ENCODE measurements around the gene PRTFDC1.

PRTFDC1 gene

DNA sequence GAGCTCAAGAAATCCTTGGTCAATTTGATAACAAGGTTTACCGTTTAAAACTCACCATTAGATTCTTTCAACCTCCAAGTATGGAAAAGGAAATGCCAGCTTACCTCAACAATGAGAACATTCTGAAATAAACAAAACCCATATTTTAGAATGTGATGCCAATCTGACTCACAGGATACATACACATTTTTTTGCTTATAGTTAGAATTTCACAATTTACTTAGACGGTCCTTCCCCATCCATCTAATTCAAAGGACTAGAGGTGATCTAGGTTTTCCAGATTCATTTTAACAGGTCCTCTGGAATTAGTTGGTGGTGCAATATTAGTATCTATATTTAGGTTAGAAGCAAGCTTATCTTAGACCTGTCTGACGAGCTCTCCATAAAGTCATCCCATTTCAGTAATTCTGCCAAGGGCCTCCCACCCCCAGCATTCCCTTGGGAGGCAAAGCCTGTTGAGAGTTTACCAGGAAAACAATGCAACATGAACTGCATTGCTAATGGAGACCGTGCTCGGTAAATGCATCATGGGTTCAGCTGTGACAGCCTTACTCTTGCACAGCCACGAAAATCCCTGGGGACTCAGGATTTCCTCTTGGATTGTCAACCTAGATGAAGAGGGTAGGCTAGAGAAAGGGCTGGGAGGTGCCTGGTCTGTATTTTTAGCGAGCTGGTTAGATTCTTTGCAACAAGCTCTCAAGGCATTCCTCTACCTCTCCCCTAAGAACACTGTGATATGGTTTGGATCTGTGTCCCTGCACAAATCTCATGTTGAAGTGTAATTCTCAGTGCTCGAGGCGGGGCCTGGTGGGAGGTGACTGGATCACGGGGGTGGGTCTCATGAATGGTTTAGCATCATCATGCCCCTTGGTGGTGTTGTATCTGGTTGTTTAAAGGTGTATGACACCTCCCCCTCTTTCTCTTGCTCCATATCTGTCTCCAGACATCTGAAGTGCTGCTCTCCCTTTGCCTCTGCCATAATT, 93.8 kb downstream of the PRTFDC1 start:
- H3K18ac ChIP-seq (ENCODE audit: low read depth in 1 of 2, low read length in 2 of 2) = no peak overlapping the region
- no peak overlapping the region for H2BK120ac ChIP-seq (ENCODE audit: low read depth, low read length)
- H4K91ac ChIP-seq (ENCODE audit: low read length) = no peak overlapping the region
- peak; percentile 60 for DNase-seq
- H3K9ac ChIP-seq (ENCODE audit: low read length) = no peak overlapping the region
- H3K9me3 ChIP-seq (ENCODE audit: control insufficient read depth, low read length) = peaks cover 4% of the 10 kb centered on the region
- no peak overlapping the region for H2BK15ac ChIP-seq (ENCODE audit: low read depth, poor library complexity, severe bottlenecking)
- no peak overlapping the region for H2BK5ac ChIP-seq (ENCODE audit: low read depth, low read length, poor library complexity, severe bottlenecking)
- H3K23ac ChIP-seq (ENCODE audit: low read length in 2 of 2) = peak overlapping the region in 1 of 2 experiments; percentile 42
- peaks cover 0 to 3% of the 10 kb centered on the region in 2 experiments for H3K36me3 ChIP-seq (ENCODE audit: control insufficient read depth in 1 of 2, insufficient read depth in 2 of 2, low read depth in 1 of 2, low read length in 2 of 2)
- H3K4me3 ChIP-seq (ENCODE audit: insufficient read depth in 1 of 2, low read depth in 1 of 2, low read length in 2 of 2) = no peak overlapping the region
- no peaks in the 10 kb centered on the region for H3K79me1 ChIP-seq (replicated peaks; ENCODE audit: low read length, poor library complexity, severe bottlenecking)
- peak overlapping the region in 1 of 2 experiments; percentile 34 for H2BK12ac ChIP-seq (ENCODE audit: low read length in 2 of 2)
- peak overlapping the region; percentile 37 for H2AFZ ChIP-seq (ENCODE audit: low read depth, low read length)
- no peak overlapping the region for H3K27ac ChIP-seq (ENCODE audit: low read length, poor library complexity, severe bottlenecking)
- H3K4me2 ChIP-seq (ENCODE audit: low read length, poor library complexity, severe bottlenecking) = no peak overlapping the region
- H3K4me1 ChIP-seq (ENCODE audit: control insufficient read depth, insufficient read depth, low read depth, low read length) = no peaks in the 10 kb centered on the region
- no peak overlapping the region for H3K14ac ChIP-seq (ENCODE audit: low read length in 2 of 2)
- WGBS = 52% methylated on average over 8 of the region's 10 CpGs
- H3K4ac ChIP-seq (ENCODE audit: low read depth in 1 of 2, low read length in 2 of 2) = no peak overlapping the region
- no peak overlapping the region for H2AK5ac ChIP-seq (ENCODE audit: low read length, severe bottlenecking)
- no peak overlapping the region for H4K8ac ChIP-seq (ENCODE audit: low read length)
- H3K27me3 ChIP-seq (ENCODE audit: control insufficient read depth in 1 of 2, insufficient read depth in 1 of 2, low read length in 2 of 2) = no peaks in the 10 kb centered on the region

DNA sequence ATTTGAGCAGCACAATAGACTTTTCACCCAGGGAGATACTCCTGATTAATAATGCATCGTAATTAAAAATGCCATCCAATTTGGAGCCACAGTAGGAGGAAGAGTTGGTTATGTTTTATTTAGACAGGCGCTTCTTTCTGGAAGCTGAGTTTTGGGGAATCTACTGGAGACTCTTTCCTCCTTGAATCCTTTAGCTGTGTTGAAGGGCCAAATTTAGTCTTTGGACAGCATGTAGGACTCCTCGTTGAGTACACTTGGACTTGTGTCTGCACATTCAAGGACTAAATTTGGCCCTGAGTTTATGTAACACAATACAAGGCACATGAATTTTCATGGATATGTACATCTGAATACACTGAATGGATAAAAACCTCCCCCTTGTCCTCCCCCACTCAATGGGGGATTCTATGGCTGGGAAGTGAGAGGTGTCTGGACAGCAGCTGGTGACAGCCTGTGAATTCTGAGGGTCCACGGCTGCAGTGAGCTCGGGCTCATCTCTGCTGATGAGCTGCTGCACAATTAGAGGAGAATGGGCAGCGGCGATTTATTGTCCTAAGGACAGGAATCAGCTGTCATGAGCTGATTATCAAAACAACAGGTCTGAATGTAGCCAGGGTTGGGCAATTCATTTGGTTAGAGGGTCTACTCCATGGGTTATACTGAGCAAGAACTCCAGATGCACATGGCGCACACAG, 95.2 kb downstream of the PRTFDC1 start:
- no peak overlapping the region for H3K14ac ChIP-seq (ENCODE audit: low read length in 2 of 2)
- WGBS = 90% methylated on average over 7 of the region's 8 CpGs
- no peak overlapping the region for H3K4me2 ChIP-seq (ENCODE audit: low read length, poor library complexity, severe bottlenecking)
- H4K8ac ChIP-seq (ENCODE audit: low read length) = no peak overlapping the region
- H3K18ac ChIP-seq (ENCODE audit: low read depth in 1 of 2, low read length in 2 of 2) = no peak overlapping the region
- no peak overlapping the region for H3K9ac ChIP-seq (ENCODE audit: low read length)
- H2BK12ac ChIP-seq (ENCODE audit: low read length in 2 of 2) = no peak overlapping the region
- no peak overlapping the region for H2AK5ac ChIP-seq (ENCODE audit: low read length, severe bottlenecking)
- DNase-seq = no peak
- no peaks in the 10 kb centered on the region for H3K4me1 ChIP-seq (ENCODE audit: control insufficient read depth, insufficient read depth, low read depth, low read length)
- no peak overlapping the region for H4K91ac ChIP-seq (ENCODE audit: low read length)
- H2BK5ac ChIP-seq (ENCODE audit: low read depth, low read length, poor library complexity, severe bottlenecking) = no peak overlapping the region
- no peak overlapping the region for H3K23ac ChIP-seq (ENCODE audit: low read length in 2 of 2)
- H3K36me3 ChIP-seq (ENCODE audit: control insufficient read depth in 1 of 2, insufficient read depth in 2 of 2, low read depth in 1 of 2, low read length in 2 of 2) = peaks cover 0 to 3% of the 10 kb centered on the region in 2 experiments
- no peaks in the 10 kb centered on the region for H3K27me3 ChIP-seq (ENCODE audit: control insufficient read depth in 1 of 2, insufficient read depth in 1 of 2, low read length in 2 of 2)
- H2AFZ ChIP-seq (ENCODE audit: low read depth, low read length) = no peak overlapping the region
- no peak overlapping the region for H3K4ac ChIP-seq (ENCODE audit: low read depth in 1 of 2, low read length in 2 of 2)
- no peak overlapping the region for H3K27ac ChIP-seq (ENCODE audit: low read length, poor library complexity, severe bottlenecking)
- no peak overlapping the region for H2BK120ac ChIP-seq (ENCODE audit: low read depth, low read length)
- H2BK15ac ChIP-seq (ENCODE audit: low read depth, poor library complexity, severe bottlenecking) = no peak overlapping the region
- H3K4me3 ChIP-seq (ENCODE audit: insufficient read depth in 1 of 2, low read depth in 1 of 2, low read length in 2 of 2) = no peak overlapping the region
- H3K79me1 ChIP-seq (replicated peaks; ENCODE audit: low read length, poor library complexity, severe bottlenecking) = no peaks in the 10 kb centered on the region
- H3K9me3 ChIP-seq (ENCODE audit: control insufficient read depth, low read length) = no peaks in the 10 kb centered on the region

- WGBS = 96% methylated on average over 6 of the region's 6 CpGs
These were observed 98.2 kb downstream of the PRTFDC1 start for GRCh38 chr10:24854256-24854655.

GRCh38 chr10:24853661-24854060, 98.7 kb downstream of the PRTFDC1 start:
- H3K9me3 ChIP-seq (ENCODE audit: control insufficient read depth, low read length) = no peaks in the 10 kb centered on the region
- H2AFZ ChIP-seq (ENCODE audit: low read depth, low read length) = no peak overlapping the region
- H3K27me3 ChIP-seq (ENCODE audit: control insufficient read depth in 1 of 2, insufficient read depth in 1 of 2, low read length in 2 of 2) = no peaks in the 10 kb centered on the region

More at GRCh38 chr10:24854256-24854655, 98.2 kb downstream of the PRTFDC1 start:
- Histone ChIP-seq H3K4me1 (ENCODE audit: control insufficient read depth, insufficient read depth, low read depth, low read length) (peaks cover 9% of the 10 kb centered on the region), H2BK120ac (ENCODE audit: low read depth, low read length) (no peak overlapping the region), H3K9me3 (ENCODE audit: control insufficient read depth, low read length) (no peaks in the 10 kb centered on the region), H2BK12ac (ENCODE audit: low read length in 2 of 2) (no peak overlapping the region), H3K27ac (ENCODE audit: low read length, poor library complexity, severe bottlenecking) (no peak overlapping the region), H3K4me2 (ENCODE audit: low read length, poor library complexity, severe bottlenecking) (no peak overlapping the region), H3K4me3 (ENCODE audit: insufficient read depth in 1 of 2, low read depth in 1 of 2, low read length in 2 of 2) (no peak overlapping the region), H3K36me3 (ENCODE audit: control insufficient read depth in 1 of 2, insufficient read depth in 2 of 2, low read depth in 1 of 2, low read length in 2 of 2) (peaks cover 0 to 3% of the 10 kb centered on the region in 2 experiments), H2BK5ac (ENCODE audit: low read depth, low read length, poor library complexity, severe bottlenecking) (no peak overlapping the region), H3K27me3 (ENCODE audit: control insufficient read depth in 1 of 2, insufficient read depth in 1 of 2, low read length in 2 of 2) (no peaks in the 10 kb centered on the region), H3K9ac (ENCODE audit: low read length) (no peak overlapping the region), H2AFZ (ENCODE audit: low read depth, low read length) (no peak overlapping the region), H3K23ac (ENCODE audit: low read length in 2 of 2) (no peak overlapping the region), H3K14ac (ENCODE audit: low read length in 2 of 2) (no peak overlapping the region), H4K8ac (ENCODE audit: low read length) (no peak overlapping the region), H4K91ac (ENCODE audit: low read length) (no peak overlapping the region), H3K18ac (ENCODE audit: low read depth in 1 of 2, low read length in 2 of 2) (no peak overlapping the region), H3K79me1 (replicated peaks; ENCODE audit: low read length, poor library complexity, severe bottlenecking) (no peaks in the 10 kb centered on the region), H2AK5ac (ENCODE audit: low read length, severe bottlenecking) (no peak overlapping the region), H2BK15ac (ENCODE audit: low read depth, poor library complexity, severe bottlenecking) (no peak overlapping the region), H3K4ac (ENCODE audit: low read depth in 1 of 2, low read length in 2 of 2) (no peak overlapping the region)
- DNase-seq = no peak

More at GRCh38 chr10:24853661-24854060, 98.7 kb downstream of the PRTFDC1 start:
- Histone ChIP-seq H4K8ac (ENCODE audit: low read length) (no peak overlapping the region), H4K91ac (ENCODE audit: low read length) (no peak overlapping the region), H2BK15ac (ENCODE audit: low read depth, poor library complexity, severe bottlenecking) (no peak overlapping the region), H3K79me1 (replicated peaks; ENCODE audit: low read length, poor library complexity, severe bottlenecking) (no peaks in the 10 kb centered on the region), H2AK5ac (ENCODE audit: low read length, severe bottlenecking) (no peak overlapping the region), H3K4me2 (ENCODE audit: low read length, poor library complexity, severe bottlenecking) (no peak overlapping the region), H3K23ac (ENCODE audit: low read length in 2 of 2) (no peak overlapping the region), H3K27ac (ENCODE audit: low read length, poor library complexity, severe bottlenecking) (no peak overlapping the region), H3K9ac (ENCODE audit: low read length) (no peak overlapping the region), H3K4me1 (ENCODE audit: control insufficient read depth, insufficient read depth, low read depth, low read length) (peaks cover 9% of the 10 kb centered on the region), H2BK120ac (ENCODE audit: low read depth, low read length) (no peak overlapping the region), H3K36me3 (ENCODE audit: control insufficient read depth in 1 of 2, insufficient read depth in 2 of 2, low read depth in 1 of 2, low read length in 2 of 2) (peaks cover 0 to 3% of the 10 kb centered on the region in 2 experiments), H2BK5ac (ENCODE audit: low read depth, low read length, poor library complexity, severe bottlenecking) (no peak overlapping the region), H2BK12ac (ENCODE audit: low read length in 2 of 2) (no peak overlapping the region), H3K18ac (ENCODE audit: low read depth in 1 of 2, low read length in 2 of 2) (no peak overlapping the region), H3K4ac (ENCODE audit: low read depth in 1 of 2, low read length in 2 of 2) (no peak overlapping the region), H3K14ac (ENCODE audit: low read length in 2 of 2) (no peak overlapping the region), H3K4me3 (ENCODE audit: insufficient read depth in 1 of 2, low read depth in 1 of 2, low read length in 2 of 2) (no peak overlapping the region)
- no peak for DNase-seq

Measured in mesenchymal stem cell (in vitro differentiated cells and primary cell).